Tibial nerve (tissue), 4 donors: ENCODE data around the gene HDAC3.

Experiments used
- CTCF ChIP-seq, 5 experiments: fragments of 200-600 bp in 3 of 5; fragments of 450-650 bp in 2 of 5; sonication (generic) in 3 of 5; IDR thresholded peaks; one replicate each; pipeline ENCODE4 v1.5.1; 2016 to 2019; ENCODE audit warnings: antibody characterized with exemption in 5 of 5, mild to moderate bottlenecking in 3 of 5, moderate library complexity in 2 of 5
- EP300 ChIP-seq, 2 donors: sonication (generic); formaldehyde crosslinking; IDR thresholded peaks; one replicate each; pipeline ENCODE4 v1.6.1; 2017; ENCODE audit warnings: antibody characterized with exemption in 2 of 2, mild to moderate bottlenecking in 1 of 2
- POLR2A ChIP-seq, 2 donors: fragments of 450-650 bp; IDR thresholded peaks; one replicate each; pipeline ENCODE4 v1.6.1; 2017; ENCODE audit warnings: antibody characterized with exemption in 2 of 2, mild to moderate bottlenecking in 2 of 2, moderate library complexity in 2 of 2

- TF ChIP-seq POLR2A (IDR thresholded peaks at IDR 0.05): no peak
- TF ChIP-seq CTCF (IDR thresholded peaks at IDR 0.05): no peak
- no peak for TF ChIP-seq EP300 (IDR thresholded peaks at IDR 0.05)
These were observed 62.5 kb downstream of the HDAC3 start for GRCh38 chr5:141574122-141574510.
